Measurements from ENCODE around the gene GART.

- TF ChIP-seq POLR2A (IDR thresholded peaks at IDR 0.05; ENCODE audit: low read depth, low read length), result no peak
- TF ChIP-seq POLR2AphosphoS5 (IDR thresholded peaks at IDR 0.05; ENCODE audit: low read depth, low read length), result no peak
These were observed 26.0 kb upstream of the GART start for GRCh38 chr21:33567914-33568313.
